Right cardiac atrium (tissue), 5 donors: ENCODE data around the gene SIVA1. TPM values are rescaled to one million over a fixed set of nuclear protein-coding genes. Genes with fewer than 3 reads are reported as not detected.

Source experiments
- ATAC-seq, 2 donors: fragments of 200-7000 bp; cut with Tn5 transposase; one replicate each; pipeline versions ENCODE4 v1.8.0 to v1.9.1; 2020; ENCODE audit warnings: moderate library complexity in 2 of 2, mild to moderate bottlenecking in 1 of 2
- DNase-seq, 3 donors: peaks; one replicate each; pipeline ENCODE4 v3.0.0-alpha.2; 2020
- H3K27ac ChIP-seq: one replicate; pipeline ENCODE4 v1.5.1; 2013; ENCODE audit warnings: mild to moderate bottlenecking, low read length, control low read depth, moderate library complexity
- H3K27me3 ChIP-seq: one replicate; pipeline ENCODE4 v1.6.1; 2013; ENCODE audit not compliant: control insufficient read depth, insufficient read depth
- H3K4me1 ChIP-seq: one replicate; pipeline ENCODE4 v1.6.1; 2013; ENCODE audit warnings: low read length; ENCODE audit not compliant: control insufficient read depth, insufficient read depth
- H3K4me3 ChIP-seq: one replicate; pipeline ENCODE4 v1.5.1; 2013; ENCODE audit warnings: low read length, control low read depth
- H3K9me3 ChIP-seq: one replicate; pipeline ENCODE4 v1.6.1; 2013; ENCODE audit warnings: low read length; ENCODE audit not compliant: control insufficient read depth
- WGBS: extraction: QIAGEN DNeasy Blood & Tissue Kit; methylation state at CpG from one replicate; pipeline ENCODE4 v1.1.7; 2013; 5-methylcytosine and 5-hydroxymethylcytosine counted together
- intact Hi-C, 4 donors: fragments of 100-400 bp; cut with DNase I; formaldehyde crosslinking; loops; one replicate each; pipeline versions ENCODE4 v1.11.0 to v1.14.0; 2022 to 2023
- polyA plus RNA-seq: library from polyadenylated mRNA; stranded (reverse); fragments of 200-250 nt; gene quantifications from one replicate; pipeline ENCODE4 v1.2.3, GENCODE V29; 2013
- total RNA-seq, 4 donors: library from RNA; stranded (reverse); fragmentation: NEBNext Ultra II Directional; extraction: Animal tissue kit (Norgen Biotek cat#: 25700); gene quantifications; one replicate each; pipeline ENCODE4 v1.2.1, GENCODE V29; 2021
- donor health status: healthy with polysubstance abuse.
- donor health status: DM: no; HTN: yes; CAD: no.
- donor health status: DM: no; HTN: no; CAD: no.
- donor health status: DM: no; HTN: yes; CAD: no; lungs with severe emphysema.
- donor health status: DM: yes; HTN: yes; CAD: no.

Gene SIVA1
- total and polyA plus RNA-seq, 5 donors, result 74.6 to 201 (median 85.1) TPM

DNA sequence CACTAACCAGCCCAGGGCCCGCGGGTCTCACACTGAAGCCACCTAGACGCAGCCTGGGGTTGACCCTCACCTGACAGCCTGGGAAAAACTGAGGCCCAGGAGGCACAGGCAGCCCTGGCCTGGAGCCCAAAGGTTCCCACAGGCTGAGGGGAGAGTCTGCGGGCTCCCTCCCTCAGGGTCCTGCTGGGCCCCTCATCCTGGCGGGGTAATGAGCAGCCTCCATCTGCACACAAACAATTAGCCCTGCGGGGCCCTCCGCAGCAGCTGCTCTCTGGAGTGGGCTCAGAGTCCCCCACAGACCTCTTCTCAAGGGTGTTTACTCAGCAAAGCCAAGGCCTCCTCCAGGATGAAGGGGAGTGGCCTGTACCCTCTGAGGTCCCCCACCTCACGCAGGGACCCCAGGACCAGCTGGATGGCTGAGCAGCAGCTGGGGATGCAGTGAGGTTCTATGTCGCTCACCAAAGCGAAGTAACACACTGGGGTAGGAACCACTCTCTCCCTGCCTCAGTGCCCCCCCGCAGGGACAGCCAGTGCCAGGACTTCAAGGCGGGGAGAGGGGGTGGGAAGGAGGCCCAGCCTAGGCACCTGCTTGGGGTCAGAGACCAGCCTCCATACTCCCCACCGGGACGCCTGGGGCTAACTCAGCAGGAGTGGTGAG is 35.3 kb downstream of the SIVA1 start:
- Histone ChIP-seq H3K27ac (no peak overlapping the region), H3K27me3 (no peaks in the 10 kb centered on the region), H3K9me3 (no peaks in the 10 kb centered on the region), H3K4me1 (peaks cover 3% of the 10 kb centered on the region), H3K4me3 (no peak overlapping the region)
- peak in 2 of 3 donors; percentile 12 to 36 for DNase-seq
- intact Hi-C loops, result no loop called here
- no peak for ATAC-seq
- 90% methylated on average over 14 of the region's 14 CpGs for WGBS

DNA sequence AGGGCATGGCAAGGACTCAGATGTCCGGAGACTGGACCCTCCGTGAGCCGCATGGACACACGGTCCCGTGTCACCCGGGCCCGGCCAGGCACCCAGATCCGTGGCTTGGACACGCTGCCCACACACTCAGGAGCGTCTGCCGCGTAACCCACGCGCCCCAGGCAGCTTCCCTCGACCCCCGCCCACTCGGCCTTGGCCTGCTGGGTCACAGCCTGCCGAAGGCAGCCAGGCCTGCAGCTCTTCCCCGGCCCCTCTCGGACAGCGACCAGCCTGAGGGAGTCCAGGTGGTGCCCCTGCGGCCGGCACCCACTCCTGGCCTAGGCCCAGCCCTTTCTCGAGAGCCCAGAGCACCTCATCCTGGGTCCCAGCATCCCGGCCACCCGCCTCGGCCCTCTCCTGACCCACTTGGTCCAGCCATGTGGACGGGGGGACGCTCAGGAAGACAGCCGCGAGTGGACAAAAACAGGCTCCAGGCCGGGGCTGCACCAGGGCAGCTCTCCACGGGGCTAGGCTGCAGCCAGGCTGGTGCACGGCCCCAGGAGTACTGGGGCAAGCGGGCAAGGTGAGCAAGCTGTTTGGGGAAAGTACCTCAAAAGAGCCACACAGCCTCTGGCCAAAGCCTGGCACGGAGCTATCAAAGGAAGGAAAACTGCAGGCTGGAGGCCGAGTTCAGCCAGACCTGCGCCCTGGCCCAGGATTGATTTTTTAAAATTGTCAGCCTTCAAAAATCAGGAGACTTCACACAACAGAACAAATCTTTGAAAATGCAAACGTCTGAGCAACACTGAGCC is 36.1 kb downstream of the SIVA1 start:
- Histone ChIP-seq H3K4me3 (no peak overlapping the region), H3K27me3 (no peaks in the 10 kb centered on the region), H3K4me1 (peaks cover 8% of the 10 kb centered on the region), H3K9me3 (no peaks in the 10 kb centered on the region), H3K27ac (no peak overlapping the region)
- 82% methylated on average over 39 of the region's 39 CpGs for WGBS
- ATAC-seq (no peak), DNase-seq (peak; percentile 13 to 56 (median 55))
- intact Hi-C loops, result no loop called here

DNA sequence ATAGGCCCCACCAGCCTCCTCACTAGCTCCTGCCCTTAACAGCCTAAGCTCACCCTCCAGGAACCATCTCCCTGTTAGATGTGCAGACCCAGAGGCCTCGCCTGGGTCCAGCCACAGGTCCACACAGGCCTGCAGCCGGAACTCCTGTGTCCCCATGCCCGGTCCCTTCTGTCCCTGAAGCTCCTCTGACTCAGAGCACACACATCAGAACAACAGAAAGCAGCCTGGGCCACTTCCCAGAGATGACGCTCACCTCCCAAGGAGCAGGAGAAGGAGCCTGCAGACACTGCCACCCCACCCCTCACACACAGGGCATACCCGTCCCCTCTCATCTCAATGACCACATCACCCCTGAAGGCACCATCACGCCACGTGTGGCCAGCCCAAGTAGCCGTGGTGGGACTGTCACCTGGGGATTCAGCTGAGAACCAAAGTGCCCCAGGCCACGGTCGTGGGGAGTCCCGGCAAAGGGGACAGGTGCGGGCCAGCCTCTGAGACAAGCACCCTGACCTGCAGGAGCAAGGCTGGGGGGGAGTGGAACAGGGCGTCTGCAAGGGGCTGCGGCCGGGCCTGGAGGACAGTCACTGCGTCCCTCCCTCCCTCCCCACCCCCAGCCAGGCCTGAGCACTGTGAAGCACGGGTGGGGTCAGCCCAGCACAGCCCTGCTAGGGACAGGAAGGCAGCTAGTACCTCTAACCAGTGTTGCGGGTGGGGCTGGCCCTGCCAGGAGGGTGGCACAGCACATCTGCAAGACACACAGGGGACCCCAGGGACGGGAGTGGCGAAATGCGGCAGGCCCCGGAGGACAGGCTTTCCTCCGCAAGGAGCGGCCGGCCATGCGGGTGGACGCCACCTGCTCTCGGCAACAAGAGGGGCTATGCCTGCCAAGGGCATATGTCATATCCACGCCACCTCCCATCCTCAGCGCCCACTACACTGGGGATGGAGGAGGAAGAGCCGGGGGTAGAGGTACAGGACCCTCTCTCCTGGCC is 37.1 kb downstream of the SIVA1 start:
- Histone ChIP-seq H3K4me1 (peaks cover 10% of the 10 kb centered on the region), H3K9me3 (no peaks in the 10 kb centered on the region), H3K27ac (no peak overlapping the region), H3K4me3 (no peak overlapping the region), H3K27me3 (no peaks in the 10 kb centered on the region)
- WGBS, result 91% methylated on average over 31 of the region's 31 CpGs
- intact Hi-C loops, result loop anchor here in 1 of 4 donors (5.0 kb wide), 1 partner anchor 33 kb away; no protein-coding TSS in a partner anchor
- ATAC-seq, result no peak
- DNase-seq, result peak; percentile 16 to 65 (median 40)

DNA sequence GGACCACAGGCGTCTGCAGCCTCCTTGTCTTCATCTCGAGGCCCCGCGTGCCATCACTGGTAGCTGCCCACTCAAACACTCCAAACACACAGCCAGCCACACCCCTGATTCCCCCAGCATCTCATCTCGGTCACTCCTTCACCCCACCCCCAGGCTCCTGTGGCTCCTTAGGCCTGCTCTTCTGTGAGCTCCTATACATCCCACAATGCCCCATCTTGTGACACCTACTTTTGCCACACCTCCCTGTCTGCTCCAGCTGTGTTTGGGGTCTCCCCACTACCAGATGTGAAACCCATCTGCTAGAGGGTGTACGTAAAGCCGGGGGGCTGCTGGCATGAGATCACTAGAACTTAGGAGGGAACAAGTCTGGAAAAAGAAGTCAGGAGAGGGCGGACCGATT is 38.5 kb downstream of the SIVA1 start:
- 90% methylated on average over 9 of the region's 9 CpGs for WGBS
- no peak for DNase-seq
- no peaks in the 10 kb centered on the region for H3K9me3 ChIP-seq
- H3K27me3 ChIP-seq, result no peaks in the 10 kb centered on the region
- H3K4me3 ChIP-seq, result no peak overlapping the region
- H3K4me1 ChIP-seq, result peaks cover 12% of the 10 kb centered on the region
- no peak for ATAC-seq
- intact Hi-C loops, result loop anchor here in 1 of 4 donors (5.0 kb wide), 1 partner anchor 34 kb away; no protein-coding TSS in a partner anchor
- no peak overlapping the region for H3K27ac ChIP-seq

DNA sequence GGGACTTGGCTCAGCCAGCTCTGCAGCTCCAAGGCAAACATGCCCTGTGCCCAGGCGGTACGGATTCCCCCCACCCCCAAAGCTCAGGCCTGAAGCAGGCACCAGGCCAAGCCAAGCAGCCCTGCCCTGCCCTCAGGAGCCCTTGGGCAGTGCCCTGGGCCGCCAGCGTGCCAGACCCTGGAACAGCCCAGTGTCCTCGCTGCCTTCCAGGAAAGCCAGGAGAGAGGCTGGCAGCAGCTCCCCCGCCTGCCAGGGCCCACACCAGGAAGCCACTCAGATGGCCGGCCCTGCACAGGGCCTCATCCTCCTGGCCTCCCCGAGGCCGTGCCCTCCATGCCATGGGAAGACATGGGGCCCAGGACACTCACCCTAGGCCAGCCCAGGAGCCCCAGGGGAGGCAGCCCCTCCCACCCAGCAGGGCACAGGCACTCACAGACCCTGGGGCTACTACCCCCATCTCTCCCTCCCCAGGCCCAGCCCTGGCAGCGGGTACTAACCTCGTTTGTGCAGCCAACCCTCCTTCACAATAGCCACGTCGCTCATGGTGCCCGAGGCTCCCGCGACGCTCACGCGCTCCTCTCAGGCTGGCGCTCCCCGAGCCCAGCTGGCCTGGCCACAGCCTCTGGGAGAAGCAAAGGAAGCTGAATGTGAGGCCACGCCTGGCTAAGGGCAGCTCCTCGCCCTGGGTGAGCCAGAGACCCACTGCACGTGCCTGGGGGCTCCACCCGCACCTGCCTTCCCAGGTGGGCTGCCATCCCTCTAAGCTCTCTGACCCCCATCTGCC is 39.3 kb downstream of the SIVA1 start:
- peaks cover 12% of the 10 kb centered on the region for H3K4me1 ChIP-seq
- H3K27ac ChIP-seq, result no peak overlapping the region
- no peak for DNase-seq
- H3K4me3 ChIP-seq, result no peak overlapping the region
- intact Hi-C loops, result loop anchor here in 1 of 4 donors (5.0 kb wide), 1 partner anchor 35 kb away; no protein-coding TSS in a partner anchor
- no peaks in the 10 kb centered on the region for H3K27me3 ChIP-seq
- 84% methylated on average over 25 of the region's 25 CpGs for WGBS
- no peaks in the 10 kb centered on the region for H3K9me3 ChIP-seq
- peak in 1 of 2 donors; percentile 3 for ATAC-seq

DNA sequence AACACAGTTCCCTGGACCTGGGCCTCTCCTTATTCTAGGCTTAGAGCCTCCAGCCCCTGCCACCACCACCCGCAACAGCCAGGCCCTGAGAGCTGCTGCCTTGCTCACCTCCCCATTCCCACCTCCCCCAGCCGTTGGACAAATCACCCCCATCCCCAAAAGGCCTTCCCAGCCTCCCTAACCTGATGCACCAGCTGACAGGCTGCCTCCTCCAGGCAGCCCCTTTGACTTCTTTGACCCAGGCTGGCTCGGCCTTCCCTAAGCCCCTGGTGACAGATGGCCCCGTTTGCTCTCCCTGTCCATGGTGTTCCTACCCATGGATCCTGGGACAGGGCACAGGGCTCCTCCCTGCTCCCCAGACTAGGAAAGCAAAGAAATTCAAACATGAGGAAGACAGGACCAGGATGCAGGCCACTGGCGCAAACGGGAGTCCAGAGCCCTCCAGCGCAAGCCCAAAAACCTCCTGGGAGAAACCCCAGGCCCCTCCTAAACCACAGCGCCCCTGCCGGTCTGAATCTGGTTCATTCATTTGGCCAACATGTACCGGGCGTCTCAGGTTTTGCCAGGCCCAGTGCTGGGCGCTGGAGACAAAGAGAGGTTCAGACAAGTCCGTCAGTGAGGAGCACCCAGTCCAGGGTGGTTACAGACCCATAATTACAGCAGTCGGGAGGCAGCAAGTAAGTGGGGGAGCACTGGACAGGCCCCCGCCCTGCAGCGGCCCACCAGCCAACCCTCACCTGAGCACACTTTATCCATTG is 40.2 kb downstream of the SIVA1 start:
- H3K4me3 ChIP-seq, result no peak overlapping the region
- no peak overlapping the region for H3K27ac ChIP-seq
- no peak for ATAC-seq
- H3K9me3 ChIP-seq, result no peaks in the 10 kb centered on the region
- H3K27me3 ChIP-seq, result no peaks in the 10 kb centered on the region
- intact Hi-C loops, result loop anchor here in 1 of 4 donors (5.0 kb wide), 1 partner anchor 36 kb away; no protein-coding TSS in a partner anchor
- peaks cover 12% of the 10 kb centered on the region for H3K4me1 ChIP-seq
- no peak for DNase-seq
- 82% methylated on average over 16 of the region's 16 CpGs for WGBS

DNA sequence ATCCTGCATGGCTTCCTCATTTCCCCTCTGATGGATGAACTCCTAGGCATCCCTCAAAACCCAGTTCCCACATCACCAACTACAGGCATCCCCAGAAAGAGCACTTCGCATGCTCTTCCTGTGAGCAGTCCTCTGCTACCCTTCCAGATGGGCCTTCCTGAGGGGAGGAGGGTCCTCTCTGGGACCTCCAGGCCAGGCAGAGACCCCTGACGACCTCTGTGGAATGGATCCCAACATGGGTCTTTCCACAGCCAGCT is 40.7 kb downstream of the SIVA1 start:
- H3K9me3 ChIP-seq, result no peaks in the 10 kb centered on the region
- DNase-seq (no peak), ATAC-seq (no peak)
- peaks cover 12% of the 10 kb centered on the region for H3K4me1 ChIP-seq
- no peak overlapping the region for H3K27ac ChIP-seq
- 92% methylated on average over 2 of the region's 2 CpGs for WGBS
- intact Hi-C loops, result loop anchor here in 1 of 4 donors (5.0 kb wide), 1 partner anchor 36 kb away; no protein-coding TSS in a partner anchor
- H3K4me3 ChIP-seq, result no peak overlapping the region
- no peaks in the 10 kb centered on the region for H3K27me3 ChIP-seq

DNA sequence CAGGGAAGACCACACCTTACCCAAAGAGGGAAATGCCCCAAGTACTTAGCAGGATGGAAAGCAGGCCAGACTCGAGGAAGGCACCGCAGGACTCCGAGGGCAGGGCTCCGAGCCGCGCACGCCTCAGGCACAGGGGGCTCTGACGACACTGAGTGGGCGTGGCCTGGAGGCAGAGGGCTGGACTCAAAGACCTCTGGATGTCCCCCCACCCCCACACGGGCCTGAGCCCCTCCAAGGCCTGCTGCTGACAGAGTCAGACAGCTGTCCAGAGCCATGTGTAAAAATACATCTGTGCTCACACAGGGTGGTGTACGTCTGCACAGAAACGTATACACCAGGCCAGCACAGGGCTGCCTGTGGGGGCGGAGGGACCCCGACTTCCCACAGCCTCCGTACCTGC is 41.2 kb downstream of the SIVA1 start:
- Histone ChIP-seq H3K4me3 (peak overlapping the region; percentile 89), H3K4me1 (peaks cover 12% of the 10 kb centered on the region), H3K9me3 (no peaks in the 10 kb centered on the region), H3K27me3 (no peaks in the 10 kb centered on the region), H3K27ac (no peak overlapping the region)
- peak; percentile 75 to 81 (median 79) for DNase-seq
- intact Hi-C loops, result loop anchor here in 1 of 4 donors (5.0 kb wide), 1 partner anchor 37 kb away; no protein-coding TSS in a partner anchor
- ATAC-seq, result peak in 1 of 2 donors; percentile 26
- 5% methylated on average over 15 of the region's 15 CpGs for WGBS

DNA sequence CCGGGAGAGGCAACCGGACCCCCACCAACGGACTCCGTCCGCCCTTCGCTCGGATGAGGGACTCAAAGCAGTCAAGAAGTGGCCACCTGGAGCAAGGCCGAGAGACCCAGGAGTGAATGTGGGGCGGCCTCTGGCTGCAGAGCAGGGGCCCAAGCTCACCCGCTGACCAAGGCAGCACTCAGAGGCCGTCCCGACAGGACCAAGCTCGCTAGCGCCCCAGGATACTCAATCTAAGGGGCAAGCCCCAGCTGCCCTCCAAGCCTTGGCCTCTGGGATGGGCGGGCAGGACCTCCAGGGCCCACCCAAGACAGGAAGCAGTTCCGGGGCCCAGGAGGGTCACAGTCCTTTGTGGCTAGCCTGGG is 41.7 kb downstream of the SIVA1 start:
- Histone ChIP-seq H3K4me3 (peak overlapping the region; percentile 89), H3K27me3 (no peaks in the 10 kb centered on the region), H3K27ac (peak overlapping the region; percentile 4), H3K4me1 (peaks cover 12% of the 10 kb centered on the region), H3K9me3 (no peaks in the 10 kb centered on the region)
- intact Hi-C loops, result loop anchor here in 1 of 4 donors (5.0 kb wide), 1 partner anchor 37 kb away; no protein-coding TSS in a partner anchor
- 4% methylated on average over 16 of the region's 16 CpGs for WGBS
- ATAC-seq, result peak; percentile 3 to 10
- no peak for DNase-seq
